OCI-LY1 (cell line): ENCODE results near the gene BAG2.

Source experiments
- H2AFZ ChIP-seq: fragments of 200-600 bp; sonication (generic), shearing (Covaris generic); 2 replicates; pipeline ENCODE4 v1.6.0; 2014; ENCODE audit warnings: antibody characterized with exemption, mild to moderate bottlenecking, low read length
- H3F3A ChIP-seq: fragments of 200-600 bp; sonication (generic), shearing (Covaris generic); 2 replicates; pipeline ENCODE4 v1.6.0; 2014; ENCODE audit warnings: mild to moderate bottlenecking, antibody characterized with exemption, low read length, moderate library complexity; ENCODE audit not compliant: insufficient read depth
- H3K27ac ChIP-seq: fragments of 200-600 bp; sonication (generic); 2 replicates; pipeline ENCODE4 v1.5.1; 2014; ENCODE audit warnings: low read length, mixed run types, mild to moderate bottlenecking, low read depth; ENCODE audit not compliant: poor library complexity, severe bottlenecking
- H3K27me3 ChIP-seq: fragments of 200-600 bp; sonication (generic); 2 replicates; pipeline ENCODE4 v1.6.0; 2014; ENCODE audit warnings: antibody characterized with exemption, mild to moderate bottlenecking, low read length, moderate library complexity; ENCODE audit not compliant: insufficient read depth
- H3K36me3 ChIP-seq: fragments of 200-600 bp; sonication (generic); 2 replicates; pipeline ENCODE4 v1.6.1; 2014; ENCODE audit warnings: mild to moderate bottlenecking, antibody characterized with exemption, low read length, moderate library complexity, mixed read lengths; ENCODE audit not compliant: insufficient read depth
- H3K4me1 ChIP-seq: fragments of 200-600 bp; sonication (generic); 2 replicates; pipeline ENCODE4 v1.5.1; 2014; ENCODE audit warnings: mild to moderate bottlenecking, low read length, moderate library complexity; ENCODE audit not compliant: insufficient read depth, severe bottlenecking
- H3K4me2 ChIP-seq: fragments of 200-600 bp; sonication (generic), shearing (Covaris generic); 2 replicates; pipeline ENCODE4 v1.6.1; 2014; ENCODE audit warnings: low read length
- H3K4me3 ChIP-seq: fragments of 200-600 bp; sonication (generic); 2 replicates; pipeline ENCODE4 v1.5.1; 2014; ENCODE audit warnings: low read length, low read depth, mild to moderate bottlenecking, mixed read lengths; ENCODE audit not compliant: poor library complexity, severe bottlenecking
- H3K79me2 ChIP-seq: fragments of 200-600 bp; shearing (Covaris generic); 2 replicates; pipeline ENCODE4 v1.6.1; 2016; ENCODE audit warnings: mixed run types, low read length, mixed read lengths; ENCODE audit not compliant: insufficient read depth
- H3K9ac ChIP-seq: fragments of 200-600 bp; sonication (generic), shearing (Covaris generic); 2 replicates; pipeline ENCODE4 v1.6.1; 2014; ENCODE audit warnings: mild to moderate bottlenecking, low read length, mixed read lengths
- H3K9me2 ChIP-seq: fragments of 200-600 bp; sonication (generic), shearing (Covaris generic); 2 replicates; pipeline ENCODE4 v1.6.1; 2014; ENCODE audit warnings: low read depth, mild to moderate bottlenecking, low read length, mixed read lengths
- H3K9me3 ChIP-seq: fragments of 200-600 bp; shearing (Covaris generic); 2 replicates; pipeline ENCODE4 v1.6.1; 2014; ENCODE audit warnings: low read length, mixed read lengths
- H4K20me1 ChIP-seq: fragments of 200-600 bp; sonication (generic), shearing (Covaris generic); 2 replicates; pipeline ENCODE4 v1.6.0; 2016; ENCODE audit warnings: mild to moderate bottlenecking, low read length; ENCODE audit not compliant: insufficient read depth
- CTCF ChIP-seq: fragments of 200-600 bp; sonication (generic), shearing (Covaris generic); IDR thresholded peaks from 2 replicates; pipeline ENCODE4 v1.5.1; 2017; ENCODE audit warnings: mild to moderate bottlenecking, antibody characterized with exemption, low read length, moderate library complexity, mixed read lengths
- EZH2 ChIP-seq: fragments of 200-600 bp; sonication (generic), shearing (Covaris generic); IDR thresholded peaks from 2 replicates; pipeline ENCODE4 v1.8.0; 2017; ENCODE audit warnings: borderline replicate concordance, mixed run types, mild to moderate bottlenecking, antibody characterized with exemption, low read length, moderate library complexity, mixed read lengths

Gene BAG2

GRCh38 chr6:57177545-57178265 lies 5.6 kb downstream of the BAG2 start:
- peaks cover 84% of the 10 kb centered on the region for H3K79me2 ChIP-seq

GRCh38 chr6:57180596-57180995 lies 8.5 kb downstream of the BAG2 start:
- no peak overlapping the region for H3K9ac ChIP-seq
- peaks cover 10% of the 10 kb centered on the region for H3K4me1 ChIP-seq
- H3K79me2 ChIP-seq = peaks cover 55% of the 10 kb centered on the region
- H3K27ac ChIP-seq = no peak overlapping the region
- no peaks in the 10 kb centered on the region for H3K27me3 ChIP-seq
- H3K9me2 ChIP-seq = no peaks in the 10 kb centered on the region
- peaks cover 66% of the 10 kb centered on the region for H3K36me3 ChIP-seq
- no peaks in the 10 kb centered on the region for H3F3A ChIP-seq
- no peaks in the 10 kb centered on the region for H4K20me1 ChIP-seq
- TF ChIP-seq CTCF = no peak
- no peak for TF ChIP-seq EZH2
- no peak overlapping the region for H3K4me2 ChIP-seq
- H3K9me3 ChIP-seq = no peaks in the 10 kb centered on the region
- no peak overlapping the region for H2AFZ ChIP-seq
- H3K4me3 ChIP-seq = no peak overlapping the region

More at GRCh38 chr6:57177545-57178265, 5.6 kb downstream of the BAG2 start:
- Histone ChIP-seq H3K4me2 (no peak overlapping the region), H3K9ac (no peak overlapping the region), H3K27me3 (no peaks in the 10 kb centered on the region), H3F3A (no peaks in the 10 kb centered on the region), H3K4me1 (peaks cover 30% of the 10 kb centered on the region), H3K4me3 (no peak overlapping the region), H3K9me3 (no peaks in the 10 kb centered on the region), H4K20me1 (no peaks in the 10 kb centered on the region), H3K9me2 (no peaks in the 10 kb centered on the region), H2AFZ (no peak overlapping the region), H3K36me3 (peaks cover 38% of the 10 kb centered on the region), H3K27ac (no peak overlapping the region)
- TF ChIP-seq EZH2 = no peak
- TF ChIP-seq CTCF = no peak

- H3K9me2 ChIP-seq = no peaks in the 10 kb centered on the region
- no peaks in the 10 kb centered on the region for H3K9me3 ChIP-seq
- H3K4me1 ChIP-seq = no peaks in the 10 kb centered on the region
- no peak overlapping the region for H3K9ac ChIP-seq
- H4K20me1 ChIP-seq = no peaks in the 10 kb centered on the region
- H3K79me2 ChIP-seq = peaks cover 41% of the 10 kb centered on the region
- H3K4me2 ChIP-seq = no peak overlapping the region
- no peak overlapping the region for H2AFZ ChIP-seq
- H3K36me3 ChIP-seq = peaks cover 66% of the 10 kb centered on the region
- no peaks in the 10 kb centered on the region for H3F3A ChIP-seq
- TF ChIP-seq EZH2 (no peak), CTCF (no peak)
- H3K27me3 ChIP-seq = no peaks in the 10 kb centered on the region
- H3K27ac ChIP-seq = no peak overlapping the region
- H3K4me3 ChIP-seq = no peak overlapping the region
Measured at GRCh38 chr6:57182017-57182432, 9.9 kb downstream of the BAG2 start.
